Measurements from ENCODE around the gene CABLES1. TPM values are rescaled to one million over a fixed set of nuclear protein-coding genes. Genes with fewer than 3 reads are reported as not detected.

CABLES1 gene
- total and polyA plus RNA-seq, 2 of the 4 experiments (the other 2 are of a cell fraction), result 4.7 to 5.7 TPM

- Histone ChIP-seq H2BK120ac (ENCODE audit: low read depth, low read length) (no peak overlapping the region), H3K18ac (ENCODE audit: low read depth, low read length) (no peak overlapping the region), H3K27ac (ENCODE audit: insufficient read depth, low read length) (no peak overlapping the region), H3K4me3 (ENCODE audit: insufficient read depth, low read depth, low read length) (no peak overlapping the region), H2BK20ac (ENCODE audit: low read depth, low read length) (no peak overlapping the region), H3K9ac (ENCODE audit: low read depth, low read length) (no peak overlapping the region), H2AFZ (replicated peaks; ENCODE audit: low read length, poor library complexity) (no peak overlapping the region), H3K4me1 (ENCODE audit: control insufficient read depth, insufficient read depth, low read length) (peaks cover 26% of the 10 kb centered on the region), H3K4ac (ENCODE audit: low read depth, low read length) (no peak overlapping the region), H3K27me3 (ENCODE audit: control insufficient read depth, insufficient read depth, low read length) (no peaks in the 10 kb centered on the region), H3K56ac (ENCODE audit: extremely low read depth, insufficient read depth, low read length) (no peak overlapping the region), H3K23ac (ENCODE audit: low read depth, low read length) (no peak overlapping the region), H4K20me1 (ENCODE audit: insufficient read depth, low read length) (peaks cover 6% of the 10 kb centered on the region), H4K5ac (ENCODE audit: low read depth, low read length) (no peak overlapping the region), H4K8ac (ENCODE audit: low read depth in 2 of 2, low read length in 2 of 2) (no peak overlapping the region), H2AK5ac (ENCODE audit: low read depth, low read length) (0 out of 2 replicates have a peak overlapping the region, but pooled peaks have one; percentile 7), H4K91ac (ENCODE audit: insufficient read depth, low read depth, low read length) (no peak overlapping the region), H3K79me1 (ENCODE audit: low read depth in 1 of 2, low read length in 2 of 2) (peaks cover 12 to 73% of the 10 kb centered on the region in 2 experiments; a peak in 3 of 4 replicates), H3K9me1 (ENCODE audit: insufficient read depth, low read length) (peaks cover 46% of the 10 kb centered on the region), H2BK15ac (ENCODE audit: low read depth, low read length) (no peak overlapping the region), H2BK5ac (ENCODE audit: low read depth, low read length, poor library complexity, severe bottlenecking) (no peak overlapping the region), H3K36me3 (ENCODE audit: control insufficient read depth, insufficient read depth, low read length) (peaks cover 45% of the 10 kb centered on the region), H3K14ac (replicated peaks; ENCODE audit: low read depth, low read length) (no peak overlapping the region), H3K4me2 (ENCODE audit: low read depth, low read length) (no peak overlapping the region), H2AK9ac (replicated peaks; ENCODE audit: low read depth, low read length, poor library complexity) (no peak overlapping the region), H3K9me3 (ENCODE audit: control insufficient read depth, insufficient read depth, low read length) (peaks cover 7% of the 10 kb centered on the region)
- no peak for ATAC-seq (ENCODE audit: low read depth)
- CTCF ChIA-PET, result no interaction called here
- intact Hi-C loops (cut with micrococcal nuclease), result no loop called here
- TF ChIP-seq CHD1 (IDR thresholded peaks at IDR 0.05; ENCODE audit: low read depth, low read length) (no peak), RAD21 (IDR thresholded peaks at IDR 0.05; ENCODE audit: low read length) (no peak), USF2 (IDR thresholded peaks at IDR 0.05; ENCODE audit: low read depth, low read length) (no peak), RCOR1 (IDR thresholded peaks at IDR 0.05; ENCODE audit: insufficient replicate concordance, low read length) (no peak), RFX5 (IDR thresholded peaks at IDR 0.05; ENCODE audit: low read depth, low read length) (no peak), FOS (IDR thresholded peaks at IDR 0.05; ENCODE audit: low read depth, low read length) (no peak), MAZ (IDR thresholded peaks at IDR 0.05; ENCODE audit: borderline replicate concordance, low read depth, low read length) (no peak), SMC3 (IDR thresholded peaks at IDR 0.05; ENCODE audit: low read depth, low read length) (no peak), NFE2L2 (IDR thresholded peaks at IDR 0.05; ENCODE audit: low read depth, low read length) (no peak), BHLHE40 (IDR thresholded peaks at IDR 0.05; ENCODE audit: low read depth, low read length) (no peak), CTCF (conservative IDR thresholded peaks at IDR 0.05; ENCODE audit: low read depth, low read length) (no peak), POLR2A (IDR thresholded peaks at IDR 0.05; ENCODE audit: low read depth, low read length) (no peak)
- BruUV-seq (replicated peaks), result no TSS peak
- POLR2A ChIA-PET (ENCODE audit: unreplicated experiment), result no interaction called here
- dilution Hi-C loops (cut with HindIII; ENCODE audit: low sequenced_read_pairs, unreplicated experiment), result no loop called here
- 40% methylated on average over 1 of the region's 7 CpGs; no CpG with 5 or more reads in 1 of the 2 experiments for WGBS, 2 experiments (ENCODE audit: extremely low coverage in 2 of 2, insufficient read length in 1 of 2)
- in situ Hi-C loops (cut with MboI; ENCODE audit: low sequenced_read_pairs), result no loop called here
- DNase-seq, result no peak
These were observed 75.2 kb downstream of the CABLES1 start for GRCh38 chr18:23210526-23210925.
